K562 (cell line): ENCODE results near the gene GNAZ. TPM values are rescaled to one million over a fixed set of nuclear protein-coding genes. Genes with fewer than 3 reads are reported as not detected.

ENCODE experiments used
- SIN3A ChIP-seq, 2 experiments: fragments of 150-350 bp in 1 of 2; IDR thresholded peaks; 2 replicates each; pipeline ENCODE4 v1.6.1; 2011 to 2016; ENCODE audit warnings: borderline replicate concordance in 2 of 2, low read depth in 2 of 2, low read length in 2 of 2, mild to moderate bottlenecking in 2 of 2, moderate library complexity in 2 of 2; ENCODE audit not compliant: control insufficient read depth in 1 of 2
- polyA plus RNA-seq, 8 experiments: library from polyadenylated mRNA; depleted of rRNA in 4 of 8; stranded (reverse) in 5 of 8; unstranded in 3 of 8; fragments of >200 nt; fragmentation: Nextera tagmentation in 2 of 8; fragmentation: Illumina TruSeq in 1 of 8; extraction: Ambion mirVana in 2 of 8; extraction: Trizol in 1 of 8; gene quantifications; 2 replicates each; pipeline versions ENCODE4 v1.2.1 to v1.2.3, GENCODE V29; 2011 to 2014; ENCODE audit warnings: inconsistent platforms in 1 of 8, missing spikeins in 1 of 8
- total RNA-seq, 7 experiments: library from RNA; depleted of rRNA in 6 of 7; stranded (reverse); fragments of >200 nt in 6 of 7; fragmentation: Illumina TruSeq in 2 of 7; extraction: Trizol in 2 of 7; gene quantifications; 2 replicates each; pipeline versions ENCODE4 v1.2.1 to v1.2.3, GENCODE V29; 2011 to 2021; ENCODE audit warnings: low replicate concordance in 1 of 7
- TF ChIP-seq, protein P1 (sequence below): fragments of 150-350 bp; IDR thresholded peaks from 2 replicates; pipeline ENCODE4 v1.6.1; 2014; ENCODE audit warnings: low read depth, mild to moderate bottlenecking, low read length, borderline replicate concordance
- TF ChIP-seq, protein P2 (sequence below), 2 experiments: fragments of 450-650 bp in 1 of 2; sonication (generic) in 1 of 2; formaldehyde crosslinking in 1 of 2; IDR thresholded peaks in 1 of 2; conservative IDR thresholded peaks in 1 of 2; 2 replicates each; pipeline versions ENCODE4 v1.6.1 to v1.8.1; 2016 to 2023; ENCODE audit warnings: mild to moderate bottlenecking in 2 of 2, moderate library complexity in 2 of 2, inconsistent platforms in 1 of 2, missing genetic modification reagents in 1 of 2

GNAZ gene
- total and polyA plus RNA-seq, 9 of the 15 experiments (the other 6 are each of a cell fraction or from before 2014, with no cell fraction given), result 0.04 to 0.22 (median 0.13) TPM; not detected in 3

DNA sequence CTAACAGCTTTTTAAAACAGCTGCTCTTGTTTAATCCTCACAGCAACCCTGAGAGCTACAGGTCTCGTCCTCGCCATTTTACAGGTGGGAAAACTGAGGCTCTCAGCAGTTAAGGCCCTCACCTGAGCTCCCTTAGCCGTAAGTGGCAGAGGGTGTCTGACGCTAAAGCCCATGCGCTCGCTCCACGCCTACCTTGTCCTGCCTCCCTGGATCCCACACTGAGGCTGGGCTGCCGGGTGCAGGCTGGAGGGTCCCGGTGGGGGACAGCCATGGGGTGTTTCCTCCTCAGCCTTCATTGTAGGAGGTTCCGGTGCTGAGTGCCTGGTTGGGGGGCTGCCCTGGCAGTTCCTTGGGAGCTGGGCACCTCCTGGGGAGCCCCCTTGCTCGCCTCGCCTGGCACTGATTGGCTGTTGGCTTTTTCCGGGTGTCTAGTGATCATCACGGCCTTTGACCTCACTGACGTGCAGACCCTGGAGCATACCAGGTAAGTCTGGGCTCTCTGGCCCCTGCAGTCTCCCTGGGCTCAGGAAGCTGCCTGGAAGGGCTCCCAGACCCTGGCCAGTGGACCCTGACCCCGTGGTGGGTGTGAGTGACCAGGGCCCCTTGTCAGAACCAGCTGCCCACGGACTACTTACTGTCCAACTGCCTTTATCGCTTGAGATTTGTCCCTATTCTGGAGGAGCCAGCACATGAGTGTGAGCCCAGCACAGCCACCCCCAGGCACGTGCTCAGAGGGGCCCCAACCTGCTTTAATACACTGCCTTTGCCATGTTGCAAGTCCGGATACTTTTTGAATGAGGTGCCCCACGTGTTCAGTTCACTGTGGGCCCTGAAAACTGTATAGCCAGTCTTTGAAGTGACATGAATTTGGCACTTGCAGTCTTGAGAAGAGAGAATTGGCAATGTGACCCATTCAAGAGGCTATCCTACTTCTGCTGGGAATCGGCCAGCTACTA is 87.5 kb downstream of the GNAZ start (continued):
- TF ChIP-seq, protein P1, sequence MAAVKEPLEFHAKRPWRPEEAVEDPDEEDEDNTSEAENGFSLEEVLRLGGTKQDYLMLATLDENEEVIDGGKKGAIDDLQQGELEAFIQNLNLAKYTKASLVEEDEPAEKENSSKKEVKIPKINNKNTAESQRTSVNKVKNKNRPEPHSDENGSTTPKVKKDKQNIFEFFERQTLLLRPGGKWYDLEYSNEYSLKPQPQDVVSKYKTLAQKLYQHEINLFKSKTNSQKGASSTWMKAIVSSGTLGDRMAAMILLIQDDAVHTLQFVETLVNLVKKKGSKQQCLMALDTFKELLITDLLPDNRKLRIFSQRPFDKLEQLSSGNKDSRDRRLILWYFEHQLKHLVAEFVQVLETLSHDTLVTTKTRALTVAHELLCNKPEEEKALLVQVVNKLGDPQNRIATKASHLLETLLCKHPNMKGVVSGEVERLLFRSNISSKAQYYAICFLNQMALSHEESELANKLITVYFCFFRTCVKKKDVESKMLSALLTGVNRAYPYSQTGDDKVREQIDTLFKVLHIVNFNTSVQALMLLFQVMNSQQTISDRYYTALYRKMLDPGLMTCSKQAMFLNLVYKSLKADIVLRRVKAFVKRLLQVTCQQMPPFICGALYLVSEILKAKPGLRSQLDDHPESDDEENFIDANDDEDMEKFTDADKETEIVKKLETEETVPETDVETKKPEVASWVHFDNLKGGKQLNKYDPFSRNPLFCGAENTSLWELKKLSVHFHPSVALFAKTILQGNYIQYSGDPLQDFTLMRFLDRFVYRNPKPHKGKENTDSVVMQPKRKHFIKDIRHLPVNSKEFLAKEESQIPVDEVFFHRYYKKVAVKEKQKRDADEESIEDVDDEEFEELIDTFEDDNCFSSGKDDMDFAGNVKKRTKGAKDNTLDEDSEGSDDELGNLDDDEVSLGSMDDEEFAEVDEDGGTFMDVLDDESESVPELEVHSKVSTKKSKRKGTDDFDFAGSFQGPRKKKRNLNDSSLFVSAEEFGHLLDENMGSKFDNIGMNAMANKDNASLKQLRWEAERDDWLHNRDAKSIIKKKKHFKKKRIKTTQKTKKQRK, result 0 out of 2 replicates have a peak, but pooled peaks have one; percentile 16
- TF ChIP-seq SIN3A (IDR thresholded peaks at IDR 0.05; ENCODE audit: borderline replicate concordance in 2 of 2, control insufficient read depth in 1 of 2, low read depth in 2 of 2, low read length in 2 of 2), result no peak
- TF ChIP-seq, protein P2, sequence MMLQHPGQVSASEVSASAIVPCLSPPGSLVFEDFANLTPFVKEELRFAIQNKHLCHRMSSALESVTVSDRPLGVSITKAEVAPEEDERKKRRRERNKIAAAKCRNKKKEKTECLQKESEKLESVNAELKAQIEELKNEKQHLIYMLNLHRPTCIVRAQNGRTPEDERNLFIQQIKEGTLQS (IDR thresholded peaks at IDR 0.05), result no peak
- TF ChIP-seq, protein P2 (CRISPR knock-in tag; conservative IDR thresholded peaks at IDR 0.05), result 0 out of 2 replicates have a peak, but pooled peaks have one; percentile 15
